PC-3 (cell line): ENCODE results near the gene MAST4.

Experiments used
- EZH2 ChIP-seq: fragments of 300-600 bp; sonication (generic); IDR thresholded peaks from one replicate; pipeline ENCODE4 v1.6.1; 2017; ENCODE audit warnings: antibody characterized with exemption, mild to moderate bottlenecking, low read length; ENCODE audit not compliant: unreplicated experiment
- EZH2phosphoT487 ChIP-seq: fragments of 300-600 bp; sonication (generic); IDR thresholded peaks from 2 replicates; pipeline ENCODE4 v1.6.1; 2018; ENCODE audit warnings: mild to moderate bottlenecking, antibody characterized with exemption, low read length, borderline replicate concordance
- TF ChIP-seq, protein P1 (sequence below): fragments of 300-600 bp; sonication (generic); conservative IDR thresholded peaks from 2 replicates; pipeline ENCODE4 v1.5.1; 2017; ENCODE audit warnings: antibody characterized with exemption, low read depth, mild to moderate bottlenecking, low read length

- TF ChIP-seq, protein P1, sequence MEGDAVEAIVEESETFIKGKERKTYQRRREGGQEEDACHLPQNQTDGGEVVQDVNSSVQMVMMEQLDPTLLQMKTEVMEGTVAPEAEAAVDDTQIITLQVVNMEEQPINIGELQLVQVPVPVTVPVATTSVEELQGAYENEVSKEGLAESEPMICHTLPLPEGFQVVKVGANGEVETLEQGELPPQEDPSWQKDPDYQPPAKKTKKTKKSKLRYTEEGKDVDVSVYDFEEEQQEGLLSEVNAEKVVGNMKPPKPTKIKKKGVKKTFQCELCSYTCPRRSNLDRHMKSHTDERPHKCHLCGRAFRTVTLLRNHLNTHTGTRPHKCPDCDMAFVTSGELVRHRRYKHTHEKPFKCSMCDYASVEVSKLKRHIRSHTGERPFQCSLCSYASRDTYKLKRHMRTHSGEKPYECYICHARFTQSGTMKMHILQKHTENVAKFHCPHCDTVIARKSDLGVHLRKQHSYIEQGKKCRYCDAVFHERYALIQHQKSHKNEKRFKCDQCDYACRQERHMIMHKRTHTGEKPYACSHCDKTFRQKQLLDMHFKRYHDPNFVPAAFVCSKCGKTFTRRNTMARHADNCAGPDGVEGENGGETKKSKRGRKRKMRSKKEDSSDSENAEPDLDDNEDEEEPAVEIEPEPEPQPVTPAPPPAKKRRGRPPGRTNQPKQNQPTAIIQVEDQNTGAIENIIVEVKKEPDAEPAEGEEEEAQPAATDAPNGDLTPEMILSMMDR, result no peak
- TF ChIP-seq EZH2phosphoT487, result no peak
- no peak for TF ChIP-seq EZH2
Measured at GRCh38 chr5:67028941-67029340, 432.7 kb downstream of the MAST4 start.
